Fibroblast of the aortic adventitia (primary cell): ENCODE results near the gene GLYAT. TPM values are rescaled to one million over a fixed set of nuclear protein-coding genes. Genes with fewer than 3 reads are reported as not detected.

Experiments
- DNase-seq: peaks from one replicate; pipeline ENCODE4 v3.0.0-alpha.2; 2010; ENCODE audit warnings: low read depth
- H3K4me3 ChIP-seq: 2 replicates; pipeline ENCODE4 v1.5.1; 2011; ENCODE audit warnings: low read depth, mild to moderate bottlenecking, control low read depth, low read length, moderate library complexity
- CTCF ChIP-seq: IDR thresholded peaks from 2 replicates; pipeline ENCODE4 v1.5.1; 2011; ENCODE audit warnings: mild to moderate bottlenecking, low read length, control low read depth, inconsistent platforms; ENCODE audit not compliant: insufficient read depth
- total RNA-seq: library from RNA; depleted of rRNA; stranded (reverse); fragments of >200 nt; gene quantifications from 2 replicates; pipeline ENCODE4 v1.2.3, GENCODE V29; 2012; ENCODE audit warnings: low replicate concordance

Gene GLYAT
- total RNA-seq, 1 donor, result not detected

DNA sequence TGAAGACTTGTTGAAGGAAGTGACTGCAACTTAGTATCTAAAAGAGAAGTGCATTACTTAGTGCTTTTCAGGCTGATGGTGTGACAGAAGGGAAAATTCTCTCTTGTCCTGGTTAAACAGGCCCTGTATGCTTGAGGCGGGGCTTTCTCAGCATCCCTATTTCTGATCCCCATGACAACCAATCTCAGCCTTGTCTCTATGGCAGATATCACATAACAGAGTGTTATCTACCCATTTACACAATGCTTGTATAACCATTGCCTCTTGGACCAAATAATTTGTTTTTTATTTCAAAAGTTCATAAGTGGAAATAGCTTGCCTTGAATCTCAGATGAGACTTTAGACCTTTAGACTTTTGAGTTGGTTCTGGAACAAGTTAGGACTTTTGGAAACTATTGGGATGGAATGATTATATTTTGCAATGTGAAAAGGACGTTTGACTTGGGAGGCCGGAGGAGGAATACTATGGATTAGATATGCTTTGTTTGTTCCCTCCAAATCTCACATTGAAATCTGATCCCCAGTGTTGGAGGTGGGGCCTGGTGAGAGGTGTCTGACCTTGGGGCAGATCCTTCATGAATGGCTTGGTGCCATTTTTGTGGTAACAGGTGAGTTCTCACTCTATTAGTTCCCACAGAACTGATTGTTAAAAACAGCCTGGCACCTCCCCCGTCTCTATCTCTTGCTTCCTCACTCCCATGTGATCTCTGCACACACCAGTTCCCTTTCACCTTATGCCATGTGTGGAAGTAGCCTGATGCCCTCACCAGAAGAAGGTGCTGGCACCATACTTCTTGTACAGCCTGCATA, 3.1 kb upstream of the GLYAT start:
- DNase-seq, result no peak
- no peak for TF ChIP-seq CTCF
- no peak overlapping the region for H3K4me3 ChIP-seq

DNA sequence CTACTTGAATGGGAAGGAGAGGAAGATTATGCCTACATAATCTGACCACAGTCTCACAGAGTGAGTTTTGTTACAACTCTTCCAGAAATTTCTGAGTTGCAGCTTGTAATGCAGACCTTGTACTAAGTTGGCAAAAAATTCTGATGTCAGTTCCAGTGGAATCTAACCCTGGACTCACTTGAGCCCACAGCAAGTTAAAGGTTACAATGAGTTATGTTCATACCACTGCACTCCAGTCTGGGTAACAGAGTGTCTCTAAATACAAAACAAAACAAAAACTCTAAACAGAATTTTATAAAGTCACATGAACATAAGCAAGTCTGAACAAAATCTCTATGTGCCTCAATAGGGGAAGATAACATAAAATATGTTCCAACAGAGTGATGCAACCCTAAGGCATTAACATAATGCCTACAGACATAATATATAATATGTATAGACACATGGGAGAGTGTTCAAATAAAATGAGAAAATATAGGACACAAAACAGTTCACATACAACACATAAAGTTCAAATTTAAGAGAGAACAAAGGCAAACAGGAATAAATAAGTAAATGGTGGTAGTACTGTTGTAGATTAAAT, 1.1 kb downstream of the GLYAT start:
- TF ChIP-seq CTCF, result no peak
- no peak overlapping the region for H3K4me3 ChIP-seq
- no peak for DNase-seq

DNA sequence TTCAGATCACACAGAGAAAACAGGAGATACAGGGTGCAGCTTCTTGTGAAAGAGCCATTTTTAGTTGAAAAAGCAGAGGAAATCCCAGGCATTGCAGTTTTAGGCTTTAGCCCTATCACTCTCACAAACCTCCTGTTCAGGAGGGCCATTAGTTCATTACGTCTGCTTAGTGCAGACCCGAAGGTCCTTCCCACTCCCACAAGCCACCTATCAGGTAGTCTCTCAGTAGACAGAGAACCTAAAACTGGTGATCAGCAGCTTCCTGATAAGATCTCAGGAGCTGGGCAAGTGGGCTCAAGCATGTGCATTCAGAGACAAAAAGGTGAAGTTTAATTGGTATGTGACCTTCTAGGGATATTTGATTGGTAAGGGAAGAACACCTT, 4.3 kb downstream of the GLYAT start:
- TF ChIP-seq CTCF, result no peak
- DNase-seq, result no peak
- H3K4me3 ChIP-seq, result no peak overlapping the region

DNA sequence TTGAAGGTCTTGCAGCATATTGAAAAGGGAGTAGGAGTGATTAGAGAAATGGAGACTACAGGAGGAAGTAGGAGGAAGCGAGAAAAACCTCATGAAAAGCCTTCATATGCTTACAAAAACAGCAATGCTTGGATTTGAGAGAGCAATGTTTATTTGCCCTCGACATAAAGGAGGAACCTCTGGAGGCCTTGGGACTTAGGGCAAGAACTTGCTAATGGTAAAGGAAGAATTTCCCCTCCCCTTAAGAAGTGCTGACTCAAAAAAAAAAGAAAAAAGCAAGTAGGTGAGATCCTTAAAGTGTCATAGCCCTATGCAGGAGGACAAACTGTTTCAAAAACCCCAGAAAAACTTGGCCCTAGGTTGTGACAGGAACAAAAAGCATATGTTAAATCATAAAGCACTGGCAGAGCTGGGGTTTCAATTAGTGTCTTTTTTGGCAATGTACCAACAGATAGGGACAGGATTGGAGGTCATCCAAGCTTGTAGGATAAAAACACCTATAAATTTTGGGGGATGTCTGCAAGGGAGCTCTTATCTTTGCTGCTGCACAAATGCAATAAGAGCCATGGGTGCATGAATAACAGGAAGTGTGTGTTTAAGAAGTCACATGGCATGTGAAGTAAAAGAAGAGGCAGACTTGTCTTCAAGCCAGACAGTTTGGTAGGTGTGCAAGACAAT, 4.9 kb downstream of the GLYAT start:
- TF ChIP-seq CTCF, result no peak
- DNase-seq, result no peak
- H3K4me3 ChIP-seq, result no peak overlapping the region

DNA sequence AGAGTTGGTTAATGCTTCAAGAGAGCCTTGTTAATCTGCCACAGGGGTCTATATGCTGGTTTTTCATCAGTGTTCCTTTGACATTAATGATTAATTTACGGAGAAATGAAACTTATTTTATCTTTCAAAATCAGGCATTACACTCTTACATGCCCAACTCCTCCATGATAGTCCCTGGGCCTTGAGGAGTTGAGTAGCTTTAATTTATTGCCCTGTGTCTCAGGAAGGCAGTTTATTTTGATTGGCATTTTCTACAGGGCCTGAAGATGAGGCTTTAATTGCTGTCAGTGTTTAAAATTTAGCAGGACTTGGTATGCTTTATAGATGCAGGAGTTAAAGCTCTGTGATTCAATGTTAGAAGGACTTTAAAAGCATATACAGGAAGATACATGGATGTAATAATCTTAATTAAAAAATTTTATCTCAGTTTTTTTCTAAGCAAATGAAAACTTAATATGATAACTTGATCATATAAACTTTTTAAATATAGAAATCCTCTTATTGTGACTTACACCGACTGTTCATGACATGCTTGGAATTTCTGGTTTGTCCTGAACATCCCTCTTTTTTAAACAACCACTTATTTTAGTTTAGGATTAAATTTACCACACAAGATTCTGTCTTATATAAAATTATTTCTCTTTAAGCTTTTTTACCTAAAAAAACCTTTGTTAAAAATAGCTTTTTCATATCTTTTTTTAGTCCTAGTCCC, 12.2 kb downstream of the GLYAT start:
- H3K4me3 ChIP-seq, result no peak overlapping the region
- no peak for DNase-seq
- TF ChIP-seq CTCF, result no peak

- TF ChIP-seq CTCF, result no peak
- DNase-seq, result no peak
- no peak overlapping the region for H3K4me3 ChIP-seq
Measured at GRCh38 chr11:58712531-58712930, 19.2 kb downstream of the GLYAT start.
